ENCODE data around the gene GLUL.

The GLUL gene

DNA sequence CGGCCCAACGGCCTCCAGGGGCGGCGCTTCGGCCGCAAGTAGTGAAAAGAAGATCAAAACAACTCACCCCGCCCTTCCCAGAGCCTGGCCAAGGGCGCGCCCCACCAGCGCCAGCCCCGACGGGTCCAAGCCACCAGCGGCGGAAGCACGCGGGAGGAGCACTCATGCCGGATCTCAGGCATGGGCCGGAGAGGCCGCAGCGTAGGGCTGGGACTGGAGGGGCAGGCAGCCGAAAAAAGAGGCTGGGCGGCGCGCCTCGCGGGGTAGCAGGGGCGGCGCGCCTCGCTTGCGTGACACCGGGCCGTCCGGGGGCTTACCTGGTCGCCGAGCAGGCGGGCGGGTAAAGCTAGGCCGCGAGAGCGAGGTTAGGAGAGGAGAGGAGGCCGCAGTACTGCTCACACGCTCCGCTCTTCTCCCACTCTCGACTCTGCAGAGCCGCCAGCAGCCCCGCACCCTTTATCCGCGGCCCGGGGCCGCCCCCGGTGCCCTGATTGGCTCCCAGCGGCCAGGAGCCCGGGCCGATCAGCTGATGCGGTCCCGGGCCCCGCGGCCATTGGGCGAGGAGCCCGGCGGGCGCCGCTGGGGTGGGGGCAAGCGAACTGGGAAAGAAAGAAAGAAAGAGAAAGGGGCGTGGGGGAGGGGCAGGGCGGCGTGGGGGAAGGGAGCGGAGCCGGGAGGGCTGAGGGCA, at the start of gene GLUL:
GLUL (minus strand) TSS at position 429 of the 688 bp plus-strand sequence. CDS start 3,053 bp downstream, outside the sequence.
- peak; percentile 29 for DNase-seq

DNA sequence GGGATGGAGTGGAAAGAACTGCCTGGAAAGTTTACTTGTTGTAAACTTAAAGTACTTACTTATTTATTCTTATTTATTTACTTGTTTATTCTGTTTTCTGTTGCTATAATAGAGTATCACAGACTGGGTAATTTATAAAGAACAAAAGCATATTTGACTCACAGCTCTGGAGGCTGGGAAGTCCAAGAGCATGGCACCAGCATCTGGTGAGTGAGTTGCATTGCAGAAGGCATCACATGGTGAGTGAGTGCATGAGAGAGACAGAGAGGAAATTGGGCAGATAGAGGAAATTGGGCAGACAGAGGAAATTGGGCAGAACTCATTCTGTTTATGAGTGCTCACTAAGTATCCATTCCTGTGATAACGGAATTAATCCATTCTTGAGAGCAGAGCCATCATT, 46.7 kb upstream of the GLUL start:
- DNase-seq: no peak

DNA sequence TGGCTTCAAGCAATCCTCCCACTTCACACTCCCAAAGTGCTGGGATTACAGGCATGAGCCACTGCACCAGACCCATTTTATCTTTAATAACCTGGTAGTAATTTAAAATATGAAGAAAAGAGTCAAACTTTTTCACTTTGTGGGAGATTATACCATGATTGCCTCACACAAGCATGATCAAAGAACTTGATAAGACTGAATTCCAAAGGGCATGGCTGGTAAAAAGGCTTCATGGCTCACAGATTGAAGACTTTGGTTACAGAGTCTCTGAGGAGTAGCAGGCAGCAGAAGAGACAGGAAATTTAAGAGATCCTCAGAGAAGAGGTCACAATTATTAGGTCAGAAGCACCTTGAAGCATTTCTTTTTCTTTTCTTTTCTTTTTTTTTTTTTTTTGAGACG, 42.0 kb upstream of the GLUL start:
- no peak for DNase-seq

DNA sequence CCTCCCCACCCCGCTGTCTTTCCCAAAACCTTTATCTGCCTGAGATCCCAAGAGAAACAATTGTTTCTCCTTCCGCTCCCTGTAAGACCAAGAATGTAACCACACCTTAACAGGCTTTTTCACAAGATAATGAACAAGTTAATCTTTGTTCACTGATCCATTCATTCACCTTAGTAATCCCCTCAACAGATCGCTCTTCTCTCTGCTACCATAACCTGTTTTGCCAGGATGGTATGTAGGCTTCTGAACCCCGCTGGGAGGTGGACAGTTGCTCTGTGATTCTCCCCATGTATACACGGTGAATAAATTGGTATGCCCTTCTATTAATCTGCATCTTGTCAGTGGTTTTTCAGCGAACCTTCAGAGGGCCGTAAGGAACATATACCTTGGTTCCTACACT, 39.7 kb upstream of the GLUL start:
- no peak for DNase-seq

DNA sequence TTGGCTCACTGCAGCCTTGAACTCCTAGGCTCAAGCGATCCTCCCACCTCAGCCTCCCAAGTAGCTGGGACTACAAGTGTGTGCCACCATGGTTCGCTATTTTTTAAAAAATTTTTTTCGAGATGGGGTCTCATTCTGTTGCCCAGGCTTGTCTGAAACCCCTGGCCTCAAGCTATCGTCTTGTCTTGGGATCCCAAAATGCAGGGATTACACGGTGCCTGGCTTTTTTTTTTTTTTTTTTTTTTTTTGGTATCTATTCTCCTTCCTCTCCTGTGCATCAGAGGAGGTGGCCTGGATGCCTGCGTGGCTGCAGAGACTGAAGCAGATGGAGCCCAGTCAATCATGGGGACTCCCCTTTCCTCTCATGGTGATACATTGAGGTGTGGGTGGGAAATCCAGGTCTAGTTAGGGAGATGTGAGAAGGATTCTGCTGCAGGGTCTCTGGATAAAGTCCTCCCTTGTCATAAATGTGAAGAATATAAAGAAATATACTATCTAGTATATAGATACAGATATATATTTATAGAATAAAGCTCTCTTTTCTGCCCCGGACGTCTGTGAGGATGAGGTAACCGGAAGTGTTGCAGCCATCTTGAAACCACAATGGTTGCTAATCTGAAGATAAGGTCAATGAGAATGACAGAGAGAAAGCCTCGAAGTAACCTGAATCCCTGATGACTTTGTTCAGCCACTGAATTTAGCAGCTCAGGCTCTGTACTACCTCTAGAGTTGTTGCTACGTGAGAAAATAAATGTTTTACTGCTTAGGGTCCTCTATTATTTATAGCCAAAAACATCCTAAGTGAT, 38.9 kb upstream of the GLUL start:
- no peak for DNase-seq

DNA sequence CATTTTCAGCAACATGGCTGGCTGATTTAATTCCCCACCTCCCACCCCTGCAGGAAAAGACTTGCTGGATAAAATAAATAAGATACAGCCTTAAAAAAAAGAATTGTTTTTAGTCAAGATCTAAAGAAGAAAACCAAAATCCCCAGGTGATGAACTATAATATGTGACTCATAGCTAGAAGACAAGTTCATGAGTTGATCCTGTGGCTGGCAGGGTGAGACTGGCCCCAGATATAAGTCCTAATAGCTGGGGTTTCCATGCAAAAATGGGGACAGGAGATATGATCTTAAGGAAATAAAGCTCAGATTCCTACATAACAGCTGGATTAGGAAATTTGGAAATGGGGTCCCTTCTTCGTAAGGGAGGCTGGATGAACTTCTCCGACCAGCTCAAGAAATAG, 36.5 kb upstream of the GLUL start:
- DNase-seq: no peak

DNA sequence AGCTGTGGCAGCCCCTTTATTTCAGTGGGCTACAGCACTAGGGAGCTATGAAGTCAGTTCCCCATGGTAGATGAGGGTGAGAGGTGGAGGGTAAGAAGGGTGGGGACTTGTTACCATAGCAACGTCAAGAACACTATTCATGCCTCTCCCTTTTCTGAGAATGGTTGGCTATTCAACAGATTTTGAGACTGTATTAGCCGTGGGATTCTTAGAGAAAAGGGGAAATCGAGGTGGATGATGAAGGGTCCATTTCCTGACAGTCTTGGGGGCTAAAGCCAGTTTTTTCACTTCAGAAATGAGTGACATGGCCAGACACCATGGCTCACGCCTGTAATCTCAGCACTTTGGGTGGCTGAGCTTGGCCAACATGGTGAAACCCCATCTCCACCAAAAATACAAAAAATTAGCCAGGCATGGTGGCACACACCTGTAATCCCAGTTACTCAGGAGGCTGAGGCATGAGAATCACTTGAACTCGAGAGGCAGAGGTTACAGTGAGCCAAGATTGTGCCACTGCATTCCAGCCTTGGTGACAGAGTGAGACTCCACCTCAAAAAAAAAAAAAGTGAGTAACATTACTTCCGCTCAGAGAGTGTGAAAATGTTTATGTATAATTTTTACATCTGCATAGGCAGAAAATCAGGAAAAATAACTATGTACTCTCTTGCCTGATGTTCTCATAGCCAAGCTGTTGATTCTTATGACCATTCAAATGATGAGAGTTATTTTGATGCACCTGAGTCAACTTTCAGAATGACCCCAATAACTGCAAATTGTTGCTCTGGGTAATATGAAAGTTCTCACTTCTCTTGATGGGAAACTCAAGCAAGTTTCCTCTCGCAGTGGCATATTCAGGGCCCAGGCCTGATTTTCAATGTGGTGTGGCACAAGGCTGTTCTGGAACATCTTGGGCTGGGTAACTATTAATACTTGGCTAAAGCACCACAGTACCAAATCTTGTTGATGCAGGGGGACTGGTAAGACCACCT, 35.1 kb upstream of the GLUL start:
- no peak for DNase-seq

DNA sequence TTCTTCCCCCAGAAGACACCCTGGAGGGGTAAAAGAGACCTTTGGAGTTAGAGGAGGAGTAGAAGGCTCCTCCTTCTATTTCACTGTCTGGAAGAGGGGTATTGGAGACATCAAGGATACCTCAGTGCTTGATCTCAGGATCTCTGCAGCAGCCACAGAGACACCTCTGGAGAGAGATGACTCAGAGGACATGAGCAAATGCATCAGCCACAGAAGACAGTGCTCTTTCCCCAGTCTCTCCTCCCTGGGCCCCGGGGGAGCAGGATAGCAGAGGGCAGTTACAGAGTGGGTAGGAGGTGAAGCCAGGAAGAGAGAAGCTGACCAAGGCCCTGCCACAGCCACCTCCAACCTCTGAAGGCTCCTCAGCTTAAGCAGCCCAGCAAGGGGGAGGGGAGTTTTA, 24.2 kb upstream of the GLUL start:
- no peak for DNase-seq

DNA sequence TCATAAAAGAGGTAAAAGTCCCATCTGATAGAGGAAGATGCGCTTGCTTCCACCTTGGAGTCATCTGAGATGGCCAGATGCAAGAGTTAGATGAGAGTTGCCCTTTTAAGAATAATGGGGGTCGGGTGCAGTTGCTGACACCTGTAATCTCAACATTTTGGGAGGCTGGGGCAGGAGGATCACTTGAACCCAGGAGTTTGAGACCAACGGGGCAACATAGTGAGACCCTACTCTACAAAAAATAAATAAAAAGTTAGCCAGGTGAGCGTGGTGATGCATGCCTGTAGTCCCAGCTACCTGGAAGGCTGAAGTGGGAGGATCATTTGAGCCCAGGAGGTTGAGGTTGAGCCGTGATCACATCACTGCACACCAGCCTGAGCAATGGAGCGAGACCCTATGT, 22.4 kb upstream of the GLUL start:
- no peak for DNase-seq

DNA sequence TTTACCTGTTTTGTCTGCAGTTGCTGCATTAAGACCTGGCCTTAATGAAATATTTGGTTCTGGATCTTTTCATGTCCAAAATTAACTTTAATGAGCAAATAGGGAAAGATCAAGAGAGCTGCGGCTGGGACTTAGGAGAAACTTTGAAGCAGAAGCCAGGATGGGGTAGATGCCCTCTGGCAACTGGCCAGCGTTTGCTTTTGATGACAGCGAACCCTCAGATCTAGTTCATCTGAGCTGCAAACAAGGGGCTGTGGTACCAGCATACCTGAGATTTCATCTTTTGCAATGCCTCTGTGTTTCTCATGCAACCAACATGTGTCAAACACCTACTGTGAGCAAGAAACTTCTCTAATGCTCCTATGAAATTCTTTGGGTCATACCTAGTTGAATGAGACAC, 21.9 kb upstream of the GLUL start:
- no peak for DNase-seq

DNA sequence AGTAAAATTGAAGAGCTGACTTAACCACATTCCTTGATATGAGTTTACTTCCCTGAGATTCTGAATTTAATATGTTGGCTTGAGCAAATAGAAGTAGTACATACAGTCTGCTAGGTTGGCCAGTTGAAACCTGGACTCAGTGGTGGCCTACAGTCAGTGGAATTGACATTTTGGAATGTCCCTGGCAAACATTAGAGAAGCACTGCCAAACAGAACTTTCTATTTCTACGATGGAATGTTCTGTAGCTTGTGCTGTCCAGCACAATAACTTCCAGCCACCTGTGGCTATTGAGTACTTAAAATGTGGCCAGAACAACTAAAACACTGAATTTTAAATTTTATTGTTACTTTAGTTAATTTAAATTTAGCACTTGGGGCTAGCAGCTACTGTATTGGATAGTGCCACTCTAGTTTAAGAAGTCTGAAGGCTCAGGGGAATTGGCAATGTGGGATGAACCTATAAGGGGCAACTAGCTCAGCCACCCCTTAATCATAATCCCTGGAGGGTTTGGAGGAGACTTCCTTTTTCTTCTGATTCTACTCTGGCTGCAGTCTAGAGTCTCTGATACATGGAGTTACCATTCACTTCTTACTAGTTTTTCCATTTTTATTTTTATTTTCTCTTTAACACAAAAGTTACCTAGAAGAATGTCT, 19.2 kb upstream of the GLUL start:
- DNase-seq: no peak

DNA sequence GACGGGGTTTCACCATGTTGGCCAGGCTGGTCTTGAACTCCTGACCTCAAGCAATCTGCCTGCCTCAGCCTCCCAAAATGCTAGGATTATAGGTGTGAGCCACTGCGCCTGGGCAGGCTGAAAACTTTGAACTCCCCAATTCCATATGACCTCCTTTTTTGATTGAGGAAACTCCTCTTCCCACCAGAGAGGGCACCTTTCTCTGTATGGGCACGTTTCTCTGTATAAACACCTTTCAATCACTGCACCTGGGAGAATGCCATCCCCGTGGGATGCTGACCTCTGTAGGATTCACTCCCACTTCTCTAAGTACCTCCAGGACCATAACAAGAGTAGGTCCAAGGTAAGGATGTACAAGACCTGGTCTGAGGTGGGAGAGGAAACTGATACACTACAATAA, 18.5 kb upstream of the GLUL start:
- no peak for DNase-seq

DNA sequence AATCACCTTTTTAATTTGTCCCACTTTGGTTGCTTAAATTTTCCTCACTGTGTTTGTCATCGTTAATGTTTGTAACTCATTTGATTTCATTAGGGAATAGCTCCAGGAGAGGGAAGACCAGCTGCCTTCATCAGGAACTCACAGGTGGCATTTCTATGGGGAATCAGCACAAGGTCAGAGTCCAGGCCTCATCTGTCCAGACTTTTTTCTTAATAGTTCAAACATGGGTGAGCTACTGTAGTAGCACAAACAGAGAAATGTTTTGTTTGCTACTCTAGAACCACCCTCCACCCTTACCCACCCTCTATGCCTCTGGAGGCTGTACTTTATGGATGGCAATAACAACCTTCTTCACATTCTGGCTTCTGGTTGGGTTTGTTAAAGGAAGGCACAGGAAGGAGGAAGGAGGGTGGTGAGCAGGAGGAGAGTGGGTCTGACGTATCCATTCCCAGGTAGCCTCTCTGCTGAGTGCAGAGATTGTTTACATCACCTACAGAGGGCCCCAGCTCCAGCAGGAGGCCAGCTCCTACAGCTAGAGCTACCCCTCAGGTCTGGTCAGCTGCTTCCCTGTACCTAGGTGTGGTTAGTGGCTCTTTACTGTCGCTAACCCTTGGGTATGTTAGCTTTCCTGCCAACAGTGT, 17.0 kb upstream of the GLUL start:
- DNase-seq: no peak

DNA sequence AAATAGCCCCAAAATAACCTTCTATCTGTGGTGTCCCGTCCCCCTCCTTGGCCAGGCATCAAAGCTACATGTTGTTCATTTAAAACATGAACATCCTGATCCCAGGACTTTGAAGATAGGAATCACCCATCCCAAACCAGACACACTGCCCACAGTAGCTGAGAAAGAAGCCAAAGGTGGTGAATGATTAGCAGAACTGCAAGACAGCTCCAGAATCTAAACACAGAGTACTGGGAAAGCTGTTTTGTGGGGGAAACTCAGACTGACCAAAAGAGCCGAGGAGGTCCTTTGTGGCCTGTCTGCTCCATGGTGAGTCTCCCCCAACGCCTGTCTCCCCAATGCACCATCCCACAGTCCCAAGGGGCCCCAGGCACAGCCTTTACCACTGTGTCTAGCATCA, 16.1 kb upstream of the GLUL start:
- DNase-seq: no peak

DNA sequence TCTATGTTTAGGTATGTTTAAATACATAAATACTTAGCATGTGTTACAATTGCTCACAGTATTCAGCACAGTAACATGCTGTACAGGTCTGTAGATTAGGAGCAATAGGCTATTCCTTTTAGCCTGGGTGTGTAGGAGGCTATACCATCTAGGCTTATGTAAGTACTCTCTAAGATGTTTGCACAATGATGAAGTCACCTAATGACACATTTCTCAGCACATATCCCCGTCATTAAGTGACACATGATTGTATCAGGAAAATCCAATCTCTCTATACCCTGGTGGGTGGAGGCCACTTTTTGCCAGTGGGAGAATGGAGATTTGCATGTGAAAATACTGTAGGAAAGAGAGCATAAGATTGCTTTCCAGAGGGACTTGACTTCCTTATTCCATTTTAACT, 14.4 kb upstream of the GLUL start:
- DNase-seq: no peak

DNA sequence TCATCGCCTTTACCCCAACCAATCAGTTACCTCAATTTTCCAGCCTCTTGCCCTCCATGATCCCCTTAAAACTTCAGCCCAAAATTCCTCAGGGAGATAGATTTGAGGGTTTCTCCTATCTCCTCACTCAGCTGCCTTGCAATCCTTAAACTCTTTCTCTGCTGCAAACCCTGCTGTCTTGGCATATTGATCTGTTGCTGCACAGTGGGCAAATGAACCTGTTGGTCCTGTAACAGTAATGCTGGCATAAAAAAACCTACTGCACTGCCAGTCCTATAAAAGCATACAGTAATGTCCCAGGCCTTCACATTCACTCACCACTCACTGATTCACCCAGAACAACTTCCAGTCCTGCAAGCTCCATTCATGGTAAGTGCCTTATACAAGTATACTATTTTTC, 14.0 kb upstream of the GLUL start:
- no peak for DNase-seq

DNA sequence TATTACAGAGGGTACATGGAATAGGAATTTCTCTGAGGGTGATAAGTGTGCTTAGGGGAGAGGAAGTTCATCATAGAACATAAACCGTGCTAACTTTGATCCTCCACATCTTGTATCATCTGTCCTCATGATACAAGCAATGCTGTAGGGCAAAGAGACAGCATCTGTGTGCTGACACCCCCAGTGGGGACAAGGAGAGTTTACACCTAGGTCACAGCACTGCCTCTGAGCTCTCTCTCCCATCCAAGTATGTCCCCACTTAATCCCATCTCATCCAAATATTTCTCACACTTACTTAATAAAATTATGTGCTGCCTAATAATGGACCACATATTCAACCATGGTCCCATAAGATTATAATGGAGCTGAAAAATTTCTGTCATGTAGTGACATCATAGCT, 13.2 kb upstream of the GLUL start:
- no peak for DNase-seq

DNA sequence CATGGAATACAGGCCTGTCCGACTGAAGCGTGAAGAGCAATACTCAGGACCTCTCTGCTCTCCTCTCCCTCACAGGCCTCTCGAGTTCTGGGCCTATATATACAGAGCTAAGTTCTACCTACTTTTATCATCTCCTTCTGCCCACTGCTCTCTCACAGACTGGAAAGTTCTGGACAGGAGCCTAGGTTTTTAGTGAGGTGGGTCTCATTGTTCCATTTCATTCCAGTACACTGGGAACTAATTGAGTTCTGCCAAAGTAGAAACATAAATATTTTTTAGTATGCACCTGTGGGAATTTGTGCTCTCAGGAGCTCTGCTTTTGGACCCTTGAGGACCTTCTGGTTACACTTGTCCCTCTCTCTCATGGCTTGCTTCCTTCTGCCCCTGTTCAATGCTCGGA, 9.0 kb upstream of the GLUL start, which contains the start of gene TEDDM1:
TEDDM1 (minus strand) TSS at position 101 of the 400 bp plus-strand sequence. CDS start 182 bp downstream, outside the sequence.
- DNase-seq: no peak

DNA sequence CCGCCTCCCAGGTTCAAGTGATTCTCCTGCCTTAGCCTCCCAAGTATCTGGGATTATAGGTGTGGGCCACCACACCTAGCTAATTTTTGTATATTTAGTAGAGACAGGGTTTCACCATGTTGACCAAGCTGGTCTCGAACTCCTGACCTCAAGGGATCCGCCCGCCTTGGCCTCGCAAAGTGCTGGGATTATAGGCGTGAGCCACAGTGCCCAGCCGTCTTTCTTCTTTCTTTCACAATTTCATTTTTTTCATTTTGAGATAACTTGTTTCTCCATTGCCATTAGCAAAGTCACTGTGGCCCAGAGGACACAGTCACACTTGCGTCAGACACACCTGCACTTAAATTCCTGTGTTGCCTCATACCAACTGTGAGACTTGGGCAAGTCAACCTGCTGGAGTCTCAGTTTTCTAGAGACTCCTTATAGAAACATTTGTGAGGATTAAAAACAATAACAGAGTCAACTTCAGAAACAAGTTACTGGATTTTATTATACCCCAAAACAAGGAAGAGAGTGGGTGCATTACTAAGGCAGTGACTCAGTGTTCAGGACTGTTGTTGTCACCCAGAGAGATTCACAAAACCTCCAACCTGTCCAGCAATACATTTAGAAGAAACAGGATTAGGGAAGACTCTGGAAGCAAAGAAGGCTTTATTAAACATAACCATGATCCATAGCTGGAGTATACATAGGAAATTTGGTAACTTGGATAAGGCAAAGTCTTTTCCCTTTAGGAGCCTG, 6.2 kb upstream of the GLUL start:
- no peak for DNase-seq

DNA sequence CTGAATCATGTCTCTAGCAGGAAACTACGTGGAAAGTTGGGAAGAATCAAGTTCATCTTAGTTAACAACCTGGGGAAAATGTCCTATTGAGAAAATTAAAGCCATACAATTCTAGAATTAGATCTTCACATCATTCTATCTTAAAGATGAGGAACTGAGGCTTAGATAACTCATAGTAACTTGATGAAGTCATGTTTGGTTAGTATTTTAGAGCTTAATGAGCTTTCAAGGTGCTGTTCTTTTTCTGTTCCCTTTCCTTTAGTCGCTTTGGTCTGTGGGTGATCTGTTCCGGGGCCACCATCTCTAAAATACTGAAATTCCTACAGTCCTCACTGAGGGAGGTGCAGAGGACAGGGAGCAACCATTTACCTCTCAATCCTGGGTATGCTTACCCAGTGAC, 4.3 kb upstream of the GLUL start:
- DNase-seq: no peak

DNA sequence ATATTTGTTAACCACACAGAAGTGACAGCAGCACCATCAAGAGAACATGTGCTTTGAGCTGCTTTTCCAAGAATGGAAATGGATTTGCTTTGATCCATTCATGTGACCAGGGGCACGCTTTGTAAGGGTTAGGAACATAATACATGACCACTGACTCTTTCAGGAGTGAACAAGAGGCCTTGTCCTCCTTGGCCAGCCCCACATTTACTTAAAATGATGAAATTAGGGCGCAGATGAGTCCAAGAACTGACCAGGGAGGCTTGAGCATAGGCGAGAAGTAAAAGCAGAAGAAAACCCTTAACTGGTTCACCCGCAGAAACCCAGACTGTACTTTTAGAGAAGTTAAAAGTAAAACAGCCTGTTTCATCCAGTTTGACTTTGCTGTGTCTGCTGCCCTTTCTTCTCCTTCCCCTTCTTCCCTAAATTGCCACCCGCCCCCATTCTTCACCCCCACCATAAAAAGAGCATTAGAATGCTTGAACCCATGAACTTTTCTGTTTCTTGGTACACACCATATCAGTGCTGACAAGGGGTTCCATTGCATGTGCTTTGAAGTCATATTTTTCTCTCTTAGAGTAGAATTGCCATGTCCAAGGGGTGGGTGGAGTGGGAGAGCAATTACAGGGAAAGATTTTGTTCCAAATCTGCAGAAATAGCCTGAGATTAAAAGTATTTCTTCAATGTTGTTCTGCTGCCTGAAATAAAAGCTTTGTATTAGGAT, 2.6 kb upstream of the GLUL start:
- no peak for DNase-seq
